GM19452 (cell line): ENCODE results near the gene RAD51B.

Experiments
- ATAC-seq: cut with Tn5 transposase; IDR thresholded peaks from one replicate; pipeline ENCODE4 v1.9.1; 2021; ENCODE audit not compliant: unreplicated experiment

RAD51B gene

GRCh38 chr14:68719634-68720384 is 900.2 kb downstream of the RAD51B start:
- ATAC-seq = no peak

GRCh38 chr14:68722186-68722585 is 902.6 kb downstream of the RAD51B start:
- no peak for ATAC-seq

GRCh38 chr14:68722968-68723566 is 903.5 kb downstream of the RAD51B start:
- no peak for ATAC-seq

- ATAC-seq = no peak
Measured at GRCh38 chr14:68723808-68724268, 904.3 kb downstream of the RAD51B start.

GRCh38 chr14:68724914-68725313 is 905.3 kb downstream of the RAD51B start:
- ATAC-seq = no peak

DNA sequence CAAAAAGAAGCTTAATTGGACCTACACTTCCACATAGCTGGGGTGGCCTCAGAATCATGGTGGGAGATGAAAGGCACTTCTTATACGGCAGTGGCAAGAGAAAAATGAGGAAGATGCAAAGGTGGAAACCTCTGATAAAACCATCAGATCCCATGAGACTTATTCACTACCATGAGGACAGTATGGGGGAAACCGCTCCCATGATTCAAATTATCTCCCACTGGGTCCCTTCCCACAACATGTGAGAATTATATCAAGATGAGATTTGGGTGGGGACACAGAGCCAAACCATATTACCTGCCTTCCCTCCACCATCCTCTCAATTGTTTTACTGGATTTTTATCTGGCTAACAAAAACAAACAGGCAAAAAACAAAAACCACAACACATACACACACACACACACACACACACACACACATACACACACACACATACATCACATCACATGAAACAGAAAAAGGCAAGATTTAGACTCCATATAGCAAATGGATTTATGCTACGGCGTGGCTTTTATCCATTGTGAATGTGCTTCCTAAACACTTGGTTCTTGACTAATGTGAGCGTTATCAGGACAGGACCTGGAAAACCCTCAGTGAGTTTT is 906.6 kb downstream of the RAD51B start:
- no peak for ATAC-seq

DNA sequence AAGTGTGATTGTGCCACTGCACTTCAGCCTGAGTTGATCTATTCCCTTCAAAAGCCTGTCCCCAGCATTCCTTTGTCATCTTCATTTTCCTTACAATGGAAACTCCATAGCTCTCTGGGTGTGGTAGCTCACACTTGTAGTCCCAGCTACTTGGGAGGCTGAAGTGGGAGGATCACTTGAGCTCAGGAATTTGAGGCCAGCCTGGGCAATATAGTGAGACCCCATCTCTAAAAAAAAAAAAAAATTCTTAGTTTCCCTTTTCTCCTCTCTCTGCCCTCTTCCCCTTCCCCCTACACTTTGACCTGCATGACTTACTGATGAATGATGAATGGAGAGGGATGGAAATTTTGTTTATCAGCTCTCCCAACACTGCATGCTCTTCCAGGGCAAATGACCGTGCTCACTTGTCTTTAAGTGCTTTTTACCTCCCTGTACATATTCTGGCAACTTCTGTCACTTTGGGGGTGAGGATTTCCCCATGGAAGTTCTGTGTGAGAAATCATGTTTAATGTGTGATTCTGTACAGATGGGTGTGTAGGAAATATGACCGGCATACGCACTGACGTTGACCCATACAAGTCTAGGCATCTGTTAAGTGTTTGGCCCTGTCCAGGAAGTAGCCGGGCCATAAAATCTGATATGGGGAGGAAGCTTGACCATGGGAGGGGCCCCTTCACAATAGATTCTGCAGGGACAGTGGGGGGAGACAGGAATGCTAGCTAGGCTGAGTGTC is 907.9 kb downstream of the RAD51B start:
- no peak for ATAC-seq

- no peak for ATAC-seq
Measured at GRCh38 chr14:68728342-68729106, 908.9 kb downstream of the RAD51B start.

GRCh38 chr14:68729556-68729955 is 910.0 kb downstream of the RAD51B start:
- no peak for ATAC-seq

GRCh38 chr14:68730348-68730747 is 910.8 kb downstream of the RAD51B start:
- no peak for ATAC-seq

DNA sequence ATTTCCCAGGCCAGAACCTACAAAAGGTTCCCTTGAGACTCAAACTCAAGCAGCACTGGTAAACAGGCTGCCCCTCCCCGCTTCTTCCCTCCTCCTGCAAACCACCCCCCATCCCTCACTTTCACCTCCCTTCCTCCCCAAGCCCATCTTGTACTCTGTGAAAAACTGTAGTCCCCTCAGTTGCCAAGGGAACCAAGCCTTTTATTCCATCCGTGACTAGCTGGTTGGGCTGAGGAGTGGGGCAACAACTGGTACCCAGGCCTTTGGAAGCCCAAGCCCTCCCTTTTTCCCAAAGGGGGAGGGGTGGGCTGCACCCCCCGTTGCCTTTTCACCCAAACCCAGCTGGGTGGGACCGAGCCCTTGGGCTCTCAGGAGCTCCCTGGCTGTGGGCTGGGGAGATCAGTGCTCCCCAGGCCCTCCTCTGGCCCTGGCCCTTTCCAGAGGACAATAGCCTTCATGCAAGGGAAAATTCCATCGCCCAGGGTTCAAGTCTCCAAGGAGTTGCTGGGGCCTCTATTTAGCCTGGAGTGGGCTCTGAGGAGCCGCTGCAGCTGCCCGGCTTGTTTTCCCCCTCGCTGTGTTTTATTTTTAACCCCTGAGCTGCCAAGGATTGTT is 911.3 kb downstream of the RAD51B start:
- no peak for ATAC-seq

DNA sequence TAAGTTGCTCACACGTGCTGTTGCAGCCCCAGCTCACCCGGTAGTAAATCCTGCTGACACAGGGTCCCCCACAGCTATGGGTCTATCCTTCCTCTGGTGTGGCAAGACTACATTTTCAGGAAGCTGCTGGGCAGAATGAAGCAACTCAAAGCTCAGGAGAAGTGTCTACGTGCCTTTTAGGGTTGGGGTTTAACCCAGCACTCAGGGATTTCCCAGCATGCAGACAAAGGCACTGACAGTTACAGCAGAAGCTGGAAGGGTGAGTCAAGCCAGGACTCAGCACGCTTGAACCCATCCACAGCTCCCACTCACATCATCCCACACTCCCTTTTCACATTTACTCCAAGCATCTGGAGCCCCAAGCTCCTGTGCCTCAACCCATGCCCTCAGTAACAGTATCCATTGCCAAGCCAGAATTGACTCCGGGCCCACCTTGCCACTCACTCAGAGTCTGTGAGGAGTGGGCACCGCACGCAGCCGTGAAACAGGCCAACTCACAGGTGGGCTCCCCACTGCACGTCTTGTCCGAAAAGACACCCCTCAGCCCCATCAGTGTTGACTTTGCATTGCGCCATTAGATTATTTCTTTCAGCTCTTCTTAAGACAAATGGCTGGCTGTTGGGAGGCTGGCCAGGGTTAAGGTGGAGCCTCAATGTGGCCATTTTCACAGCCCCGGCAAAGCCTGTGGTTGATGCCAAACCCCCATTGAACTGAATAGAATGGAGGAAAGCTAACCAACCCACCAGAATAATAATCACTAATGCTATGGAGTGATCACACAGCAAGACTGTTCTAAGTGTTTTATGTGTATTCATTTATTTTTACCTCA is 913.7 kb downstream of the RAD51B start:
- no peak for ATAC-seq

- peak; percentile 77 for ATAC-seq
Measured at GRCh38 chr14:68734231-68734732, 914.7 kb downstream of the RAD51B start.

GRCh38 chr14:68735856-68736255 is 916.3 kb downstream of the RAD51B start:
- ATAC-seq = no peak

DNA sequence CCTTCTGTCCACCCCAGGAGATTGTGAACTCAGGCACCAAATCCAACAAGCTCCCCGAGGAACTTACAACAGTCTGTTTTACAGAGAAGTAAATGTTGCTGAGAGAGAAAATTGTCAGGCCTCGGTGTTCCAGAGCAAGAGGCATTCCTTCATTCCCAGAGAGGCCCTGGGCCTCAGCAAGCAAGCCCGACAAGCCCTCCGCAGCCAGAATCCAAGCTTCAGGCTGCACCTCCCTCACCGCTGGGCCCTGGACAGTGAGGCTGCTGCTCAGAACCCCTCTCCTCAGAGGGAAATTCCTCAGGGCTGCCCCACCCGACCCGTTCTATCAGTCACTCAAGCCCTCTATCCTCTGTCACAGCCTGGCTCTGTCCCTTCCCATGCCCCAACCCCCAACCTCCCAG is 916.9 kb downstream of the RAD51B start:
- ATAC-seq = no peak

DNA sequence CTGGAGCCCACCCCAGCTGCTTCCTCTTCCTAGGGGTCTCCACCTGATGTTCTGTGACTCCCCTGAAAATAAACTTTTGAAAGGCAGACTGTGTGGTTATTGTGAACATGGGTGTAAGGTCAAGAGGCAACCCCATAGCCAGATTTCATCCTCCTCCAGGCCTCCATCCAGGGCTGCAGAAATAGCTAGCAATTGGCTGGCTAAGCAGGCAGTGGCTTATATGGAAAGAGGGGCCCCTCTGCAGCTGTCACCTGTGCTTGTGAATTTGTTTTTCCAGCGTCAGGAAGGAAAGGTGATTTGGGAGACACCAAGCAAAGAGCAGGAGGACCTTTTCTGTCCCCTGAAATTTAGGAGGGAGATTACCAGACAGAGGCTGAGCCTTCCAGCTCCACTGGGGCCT is 917.5 kb downstream of the RAD51B start:
- no peak for ATAC-seq

DNA sequence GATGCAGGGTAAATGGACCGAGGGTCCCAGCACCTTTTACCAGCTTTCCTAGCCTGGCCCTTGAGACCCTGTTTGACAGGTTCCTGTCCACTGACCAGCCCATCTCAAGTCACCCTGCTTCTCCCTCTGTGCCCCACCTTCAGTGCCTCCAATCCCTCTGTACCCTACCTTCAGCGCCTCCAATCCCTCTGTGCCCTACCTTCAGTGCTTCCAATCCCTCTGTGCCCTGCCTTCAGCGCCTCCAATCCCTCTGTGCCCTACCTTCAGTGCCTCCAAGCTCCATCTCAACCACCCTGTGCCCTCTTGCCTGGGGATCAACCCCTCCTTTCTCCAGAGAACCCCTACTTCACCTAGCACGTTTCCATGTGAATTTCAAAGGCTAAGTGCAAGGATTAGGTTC is 919.0 kb downstream of the RAD51B start:
- no peak for ATAC-seq

DNA sequence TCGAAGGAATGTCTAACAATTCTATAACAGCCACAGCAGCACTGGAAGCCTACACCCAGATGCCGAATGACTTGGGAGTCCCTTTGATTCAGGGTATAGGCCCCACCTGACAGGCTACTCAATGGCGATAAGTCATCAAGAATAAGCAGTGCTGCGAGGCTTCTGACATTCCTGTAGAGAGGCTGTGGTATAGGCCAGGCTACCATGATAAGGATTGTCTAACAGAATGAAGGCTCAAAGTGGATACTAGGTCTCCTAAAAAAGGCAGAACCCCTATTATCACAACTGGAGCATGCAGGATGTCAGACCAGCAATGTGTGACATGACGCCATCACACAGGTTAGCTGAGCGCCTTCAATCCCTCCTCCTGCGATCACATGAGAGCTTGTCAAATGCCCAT is 920.1 kb downstream of the RAD51B start:
- no peak for ATAC-seq

DNA sequence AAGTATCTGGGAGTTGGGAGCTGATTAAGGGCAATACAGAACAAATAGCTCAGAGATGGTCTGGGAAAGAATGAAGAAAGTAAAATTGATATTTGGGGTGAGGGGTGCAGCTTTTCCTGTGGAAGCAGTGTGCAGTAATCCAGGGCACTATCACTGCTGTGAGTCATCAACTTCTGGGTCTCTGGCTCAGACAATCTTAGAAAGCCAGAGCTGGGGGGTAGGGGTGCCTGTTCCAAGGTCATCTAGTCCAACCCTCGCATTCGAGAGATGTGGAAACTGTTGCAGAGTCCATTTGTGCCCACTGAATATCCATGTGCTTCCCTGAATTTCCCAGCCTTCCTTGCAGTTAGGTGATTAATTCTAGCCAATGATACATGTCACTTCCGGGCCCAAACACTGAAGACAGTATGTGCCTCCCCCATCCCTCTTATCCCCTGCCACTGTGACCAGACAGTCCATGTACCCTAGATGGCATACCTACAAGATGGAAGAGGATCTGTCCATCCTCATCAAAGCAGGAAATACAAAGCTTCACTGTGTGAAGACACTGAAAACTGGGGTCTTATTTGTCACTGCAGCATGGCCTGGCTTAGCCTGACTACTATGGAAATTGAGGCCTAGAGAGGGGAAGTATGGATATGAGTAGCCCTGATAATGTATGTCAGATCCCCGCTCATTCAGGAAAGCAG is 921.4 kb downstream of the RAD51B start:
- ATAC-seq = no peak
